Left hindlimb (tissue), 1 donor: Measurements from ENCODE around the gene TTBK1.

Experiments
- DNase-seq: peaks from one replicate; pipeline ENCODE4 v3.0.0-alpha.2; 2018

TTBK1 gene

DNA sequence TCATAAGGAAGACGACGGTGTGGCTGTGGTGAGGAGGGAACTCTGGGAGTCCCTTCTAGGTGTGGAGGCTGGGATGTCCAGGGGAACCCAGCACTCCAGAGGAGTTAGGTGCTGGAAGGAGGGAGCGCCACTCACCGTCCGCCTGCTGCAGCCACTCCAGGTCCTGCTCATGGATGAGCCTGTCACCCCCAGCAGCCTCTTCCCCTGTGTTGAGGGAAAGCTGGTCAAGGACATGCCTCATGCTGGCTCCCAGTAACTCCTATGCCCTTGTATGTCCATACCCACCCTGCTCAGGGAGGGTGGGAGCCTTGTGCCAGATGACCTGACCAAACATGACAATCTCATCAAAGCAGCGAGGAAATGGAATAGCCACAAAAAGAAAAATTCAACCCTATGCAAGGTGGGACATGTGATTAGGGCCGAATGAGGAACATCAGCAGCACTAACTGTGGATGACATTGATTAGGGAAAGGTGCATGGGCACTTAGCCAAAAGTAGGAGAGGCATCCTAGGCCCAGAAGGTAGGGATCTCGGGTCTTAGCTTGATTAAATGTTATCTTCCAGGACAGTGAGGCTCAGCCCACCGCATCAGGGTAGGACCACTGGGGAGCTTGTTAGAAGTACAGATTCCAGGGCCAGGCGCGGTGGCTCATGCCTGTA lies 17.0 kb upstream of the TTBK1 start:
- no peak for DNase-seq

DNA sequence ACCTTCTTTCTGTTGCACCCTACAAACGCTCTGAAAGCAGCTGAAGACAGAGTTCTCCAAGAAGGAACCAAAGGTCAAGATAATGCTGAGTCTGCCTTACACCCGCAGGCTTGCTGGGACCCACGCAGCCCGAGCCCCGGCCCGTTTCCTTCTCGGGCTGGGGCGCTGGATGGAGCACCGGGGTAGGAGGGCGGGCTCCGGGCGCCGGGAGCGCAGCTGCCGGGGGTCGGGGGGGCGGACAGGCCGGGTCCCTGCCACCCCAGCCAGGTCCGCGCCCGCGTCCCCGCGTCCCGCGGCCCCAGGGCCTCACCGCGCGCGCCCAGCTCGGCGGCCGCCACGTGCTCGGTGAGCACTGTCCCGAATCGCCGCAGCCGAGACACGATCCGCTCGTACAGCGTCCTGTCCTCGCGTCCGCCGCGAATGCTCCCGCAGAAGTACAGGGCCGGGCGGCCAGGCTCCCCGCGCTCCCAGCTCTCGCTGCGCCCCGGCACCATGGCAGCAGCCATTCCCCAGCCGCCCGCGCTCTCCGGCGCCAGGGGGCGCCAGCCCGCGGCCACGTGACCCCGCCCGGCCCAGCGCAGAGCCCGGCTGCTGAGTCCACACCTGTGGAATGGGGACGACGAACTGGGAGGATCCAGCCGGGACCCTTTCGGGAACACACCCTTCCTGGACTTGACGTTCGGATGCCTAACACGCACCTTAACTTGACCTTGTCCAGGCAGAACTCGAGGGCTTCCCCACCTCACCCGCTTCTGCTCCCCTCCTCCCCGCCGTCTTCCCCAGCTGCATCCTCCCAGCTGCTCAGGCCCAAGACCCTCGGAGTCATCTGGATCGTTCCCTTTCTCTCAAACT lies 14.1 kb upstream of the TTBK1 start, which contains the start of gene DNPH1:
Gene DNPH1 (minus strand): TSS at position 531 of the 852 bp plus-strand sequence. CDS start 25 bp downstream, at position 506.
- peak; percentile 74 for DNase-seq

- DNase-seq = no peak
Observed at GRCh38 chr6:43229803-43230620, 13.3 kb upstream of the TTBK1 start.

GRCh38 chr6:43231053-43231452 lies 12.2 kb upstream of the TTBK1 start:
- no peak for DNase-seq

DNA sequence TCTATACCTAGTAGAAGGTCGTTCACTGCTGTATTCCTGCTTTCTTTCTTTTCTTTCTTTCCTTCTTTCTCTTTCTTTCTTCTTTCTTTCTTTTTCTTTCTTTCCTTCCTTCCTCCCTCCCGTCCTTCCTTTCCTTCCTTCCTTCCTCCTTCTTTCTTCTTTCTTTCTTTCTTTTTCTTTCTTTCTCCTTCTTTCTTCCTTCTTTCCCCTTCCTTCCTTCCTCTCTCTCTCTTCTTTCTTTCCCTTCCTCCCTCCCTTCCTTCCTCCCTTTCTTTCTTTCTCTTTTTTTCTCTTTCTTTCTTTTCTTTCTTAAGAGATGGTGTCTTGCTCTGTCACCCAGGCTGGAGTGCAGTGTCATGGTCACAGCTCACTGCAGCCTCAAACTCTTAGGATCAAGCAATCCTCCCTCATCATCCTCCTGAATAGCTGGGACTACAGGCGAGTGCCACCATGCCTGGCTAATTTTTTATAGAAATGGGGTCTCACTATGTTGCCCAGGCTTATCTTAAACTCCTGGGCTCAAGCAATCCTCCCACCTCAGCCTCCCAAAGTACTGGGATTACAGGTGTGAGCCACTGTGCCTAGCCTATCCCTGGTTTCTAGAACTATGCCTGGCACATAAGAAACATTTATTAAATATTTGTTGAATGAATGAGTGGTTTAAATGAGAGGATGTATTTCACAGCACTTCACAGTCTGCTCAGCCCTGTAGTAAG lies 11.4 kb upstream of the TTBK1 start:
- DNase-seq = no peak

DNA sequence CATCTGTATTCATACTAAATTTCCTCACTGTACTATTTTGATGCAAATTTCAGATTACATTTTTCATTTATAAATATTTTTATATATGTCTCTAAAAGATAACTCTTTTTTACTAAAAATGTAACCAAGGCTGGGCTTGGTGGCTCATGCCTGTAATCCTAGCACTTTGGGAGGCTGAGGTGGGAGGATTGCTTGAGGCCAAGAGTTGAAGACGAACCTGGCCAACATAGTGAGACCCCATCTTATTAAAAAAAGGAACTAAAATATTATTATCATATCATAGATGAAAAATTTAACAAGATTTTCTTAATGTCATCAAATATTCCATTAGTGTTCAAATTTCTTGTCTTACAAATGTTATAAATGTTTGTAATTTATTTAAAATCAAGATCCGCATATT lies 7.4 kb upstream of the TTBK1 start:
- no peak for DNase-seq

DNA sequence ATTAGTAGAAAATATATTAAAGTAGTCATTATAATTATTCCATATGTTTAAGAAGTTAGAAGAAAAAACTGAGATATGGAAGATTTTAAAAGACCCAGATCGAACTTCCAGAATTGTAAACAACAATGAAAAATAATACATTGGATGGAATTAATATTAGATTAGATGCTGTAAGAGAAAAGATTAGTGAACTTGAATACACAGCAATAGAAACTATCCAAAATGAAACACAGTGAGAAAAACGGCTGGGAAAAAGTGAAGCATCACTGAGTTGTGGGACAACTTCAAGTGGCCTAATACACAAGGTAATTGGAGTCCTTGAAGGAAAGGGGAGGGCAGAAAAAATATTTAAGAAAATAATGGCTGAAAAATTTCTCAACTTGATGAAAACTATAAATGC lies 4.2 kb upstream of the TTBK1 start:
- DNase-seq = no peak

DNA sequence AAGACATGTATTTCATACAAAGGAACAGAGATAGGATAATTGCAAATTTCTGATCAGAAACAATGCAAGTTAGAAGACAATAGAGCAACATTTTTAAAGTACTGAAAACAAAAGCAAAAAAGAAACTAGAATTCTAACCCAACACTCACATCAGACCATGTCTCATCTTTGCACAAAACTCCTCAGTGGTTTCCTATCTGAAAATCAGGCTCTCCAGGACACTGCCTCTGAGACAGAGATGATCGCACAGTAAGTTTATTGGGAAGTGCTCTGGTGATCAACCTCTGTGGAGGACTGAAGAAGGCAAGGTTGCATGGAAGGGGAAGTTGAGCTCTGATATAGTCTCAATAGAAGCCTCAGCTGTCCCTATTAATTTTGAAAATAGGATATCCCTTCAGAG lies 2.3 kb upstream of the TTBK1 start:
- no peak for DNase-seq

DNA sequence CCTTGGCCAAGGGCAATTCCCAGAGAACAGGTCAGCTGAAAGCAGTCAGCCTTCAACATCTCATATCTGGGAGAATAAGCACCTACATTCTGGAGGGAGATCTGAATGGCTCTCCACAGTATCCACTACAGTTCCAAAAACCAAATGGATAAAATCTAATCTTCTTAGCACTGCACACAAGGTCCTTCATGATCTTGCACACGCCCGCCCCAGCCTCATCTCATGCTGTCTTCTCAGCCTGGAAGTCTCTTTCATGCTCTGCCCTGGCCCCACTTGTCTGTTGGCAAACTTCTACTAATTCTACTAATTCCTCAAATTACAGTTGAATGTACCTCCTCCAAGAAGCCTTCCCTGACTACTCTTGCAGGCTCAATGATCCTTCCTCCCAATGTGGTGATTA lies 1.8 kb upstream of the TTBK1 start:
- no peak for DNase-seq

DNA sequence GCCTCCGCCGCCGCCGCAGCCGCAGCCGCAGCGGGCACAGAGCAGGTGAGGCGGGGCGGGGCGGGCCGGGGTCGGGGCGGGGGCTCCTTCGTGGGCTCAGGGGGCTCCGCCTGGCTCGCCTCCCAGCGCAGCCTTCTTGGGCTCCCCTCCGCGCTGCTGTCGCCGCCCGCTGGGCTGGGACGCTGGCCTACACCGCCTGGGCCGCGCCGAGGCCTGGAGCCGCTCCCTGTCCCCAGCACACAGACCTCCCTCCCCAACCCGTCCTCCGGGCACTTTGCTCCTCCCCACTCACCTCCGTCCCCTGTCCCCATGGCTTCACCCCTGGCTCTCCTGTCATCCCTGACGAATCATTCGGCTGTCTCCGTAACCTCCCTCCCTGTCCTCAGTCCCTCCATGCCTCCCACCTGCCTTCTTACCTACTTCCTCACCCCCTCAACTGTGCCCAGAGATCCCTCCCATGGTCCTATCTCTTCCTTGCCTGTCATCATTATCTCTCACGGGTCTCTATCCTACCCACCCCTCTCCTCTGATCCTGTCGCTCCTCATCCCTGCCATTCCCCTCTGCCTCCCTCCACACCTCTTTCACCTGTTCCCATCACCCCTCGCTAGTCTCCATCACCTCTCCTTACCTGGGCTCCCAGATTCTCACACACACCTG lies 512 bp downstream of the TTBK1 start:
- DNase-seq = no peak

GRCh38 chr6:43246301-43247113 lies 3.2 kb downstream of the TTBK1 start:
- no peak for DNase-seq

- DNase-seq = peak; percentile 76
Observed at GRCh38 chr6:43247114-43247999, 4.1 kb downstream of the TTBK1 start.

DNA sequence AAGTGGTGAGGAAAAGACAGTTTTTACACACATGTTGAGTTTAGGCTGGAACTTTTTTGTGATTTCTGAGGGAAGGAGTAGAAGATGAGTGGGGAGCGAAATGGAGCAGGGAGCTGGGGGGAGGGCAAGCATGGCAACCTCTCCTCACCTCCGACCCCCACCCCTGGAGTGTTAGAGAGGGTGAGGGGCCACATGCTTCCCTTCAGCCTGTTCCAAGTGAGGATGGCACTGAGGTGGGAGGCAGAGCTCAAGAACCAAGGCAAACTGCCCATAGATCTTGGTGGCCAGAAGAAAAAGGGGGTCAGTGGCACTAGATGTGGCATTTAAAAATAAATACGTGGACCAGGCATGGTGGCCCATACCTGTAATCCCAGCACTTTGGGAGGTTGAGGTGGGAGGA lies 4.8 kb downstream of the TTBK1 start:
- no peak for DNase-seq

- DNase-seq = no peak
Observed at GRCh38 chr6:43248791-43249190, 5.5 kb downstream of the TTBK1 start.

DNA sequence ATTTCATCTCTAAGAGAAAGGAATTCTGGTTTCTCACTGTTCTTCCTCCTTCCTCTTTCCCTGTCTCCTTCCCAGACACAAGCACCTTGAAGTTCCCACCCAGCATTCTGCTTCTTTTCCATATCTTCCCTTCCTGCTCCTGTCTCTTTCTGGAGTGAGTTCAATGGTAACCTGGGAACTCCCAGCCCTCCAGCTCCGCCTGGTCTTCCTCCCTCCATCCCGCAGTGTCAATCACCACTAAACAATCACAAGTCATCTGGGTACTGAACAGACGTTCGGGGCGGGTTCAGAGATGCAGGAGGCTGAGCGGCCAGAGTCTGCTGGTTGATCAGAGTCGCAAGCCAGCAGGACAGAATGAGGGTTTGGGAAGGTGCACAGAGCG lies 7.7 kb downstream of the TTBK1 start:
- DNase-seq = no peak

GRCh38 chr6:43253401-43253800 lies 10.1 kb downstream of the TTBK1 start:
- DNase-seq = no peak

- no peak for DNase-seq
Observed at GRCh38 chr6:43254138-43254817, 11.0 kb downstream of the TTBK1 start.

- DNase-seq = no peak
Observed at GRCh38 chr6:43254846-43255245, 11.6 kb downstream of the TTBK1 start.

- DNase-seq = no peak
Observed at GRCh38 chr6:43255408-43256054, 12.2 kb downstream of the TTBK1 start.
